Measurements from ENCODE around the gene KCNJ9. TPM values are rescaled to one million over a fixed set of nuclear protein-coding genes. Genes with fewer than 3 reads are reported as not detected.

Gene KCNJ9
- total RNA-seq, 1 experiment from 2014 or later: 0.09 TPM

- H2BK15ac ChIP-seq (ENCODE audit: low read depth, low read length): no peak overlapping the region
- TF ChIP-seq, protein P1, sequence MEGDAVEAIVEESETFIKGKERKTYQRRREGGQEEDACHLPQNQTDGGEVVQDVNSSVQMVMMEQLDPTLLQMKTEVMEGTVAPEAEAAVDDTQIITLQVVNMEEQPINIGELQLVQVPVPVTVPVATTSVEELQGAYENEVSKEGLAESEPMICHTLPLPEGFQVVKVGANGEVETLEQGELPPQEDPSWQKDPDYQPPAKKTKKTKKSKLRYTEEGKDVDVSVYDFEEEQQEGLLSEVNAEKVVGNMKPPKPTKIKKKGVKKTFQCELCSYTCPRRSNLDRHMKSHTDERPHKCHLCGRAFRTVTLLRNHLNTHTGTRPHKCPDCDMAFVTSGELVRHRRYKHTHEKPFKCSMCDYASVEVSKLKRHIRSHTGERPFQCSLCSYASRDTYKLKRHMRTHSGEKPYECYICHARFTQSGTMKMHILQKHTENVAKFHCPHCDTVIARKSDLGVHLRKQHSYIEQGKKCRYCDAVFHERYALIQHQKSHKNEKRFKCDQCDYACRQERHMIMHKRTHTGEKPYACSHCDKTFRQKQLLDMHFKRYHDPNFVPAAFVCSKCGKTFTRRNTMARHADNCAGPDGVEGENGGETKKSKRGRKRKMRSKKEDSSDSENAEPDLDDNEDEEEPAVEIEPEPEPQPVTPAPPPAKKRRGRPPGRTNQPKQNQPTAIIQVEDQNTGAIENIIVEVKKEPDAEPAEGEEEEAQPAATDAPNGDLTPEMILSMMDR (conservative IDR thresholded peaks at IDR 0.05): no peak
- H3K79me1 ChIP-seq (ENCODE audit: insufficient read depth, low read depth, low read length, poor library complexity, severe bottlenecking): no peaks in the 10 kb centered on the region
- no peak overlapping the region for H3K4ac ChIP-seq (ENCODE audit: low read depth, low read length)
- no peak overlapping the region for H2AK5ac ChIP-seq (ENCODE audit: insufficient read length, low read length)
- no peak overlapping the region for H3K23ac ChIP-seq (ENCODE audit: insufficient read length, low read depth, low read length)
- no peak overlapping the region for H4K91ac ChIP-seq (ENCODE audit: insufficient read length, low read depth, low read length)
- no peak overlapping the region for H3K27ac ChIP-seq (ENCODE audit: insufficient read length, low read depth, low read length)
- DNase-seq: no peak
- 0 out of 2 replicates have a peak, but pooled peaks cover 1% of the 10 kb centered on the region for H3K4me1 ChIP-seq (ENCODE audit: insufficient read depth, low read length)
- no peak overlapping the region for H2AFZ ChIP-seq (ENCODE audit: low read length)
- no peaks in the 10 kb centered on the region for H3K79me2 ChIP-seq (ENCODE audit: insufficient read depth, low read length)
- H3K18ac ChIP-seq (ENCODE audit: insufficient read length, low read depth, low read length): no peak overlapping the region
- H3T11ph ChIP-seq (ENCODE audit: low read length): no peak overlapping the region
- no peaks in the 10 kb centered on the region for H3K9me3 ChIP-seq (ENCODE audit: control insufficient read depth, low read depth, low read length)
- no peak overlapping the region for H4K8ac ChIP-seq (replicated peaks; ENCODE audit: insufficient read length, low read depth, low read length)
- no peak overlapping the region for H2BK120ac ChIP-seq (ENCODE audit: low read depth, low read length, poor library complexity, severe bottlenecking)
- no peak overlapping the region for H3K4me2 ChIP-seq (ENCODE audit: insufficient read depth, insufficient read length, low read length)
- H3K9ac ChIP-seq (ENCODE audit: extremely low read depth, insufficient read length, low read length): no peak overlapping the region
- Mint-ChIP-seq H3K4me3 (peak overlapping the region in 1 of 2 experiments; percentile 24; a peak in 2 of 5 replicates), H3K27me3 (ENCODE audit: low read depth) (peaks cover 2% of the 10 kb centered on the region), H3K9me3 (no peaks in the 10 kb centered on the region), H3K27ac (no peak overlapping the region; a peak in 1 of 7 replicates), H3K36me3 (ENCODE audit: insufficient read depth in 1 of 3, low read depth in 3 of 3) (peaks cover 0 to 77% (median 73%) of the 10 kb centered on the region in 3 experiments; a peak in 6 of 7 replicates), H3K4me1 (peaks cover 0 to 6% of the 10 kb centered on the region in 2 experiments; a peak in 2 of 4 replicates)
- H3K56ac ChIP-seq (ENCODE audit: insufficient read length, low read depth, low read length): no peak overlapping the region
- no peaks in the 10 kb centered on the region for H3K27me3 ChIP-seq (ENCODE audit: insufficient read depth, low read length)
- no peaks in the 10 kb centered on the region for H4K20me1 ChIP-seq (ENCODE audit: control insufficient read depth, insufficient read depth, insufficient read length)
- H2BK5ac ChIP-seq (ENCODE audit: insufficient read length, low read length): no peak overlapping the region
- no peak overlapping the region for H2BK12ac ChIP-seq (ENCODE audit: insufficient read length, low read depth, low read length)
- no CpG with 5 or more reads among the region's 1 CpG for WGBS (ENCODE audit: extremely low coverage, insufficient read length, low lambda C conversion rate)
- H3K14ac ChIP-seq (ENCODE audit: insufficient read depth, low read length): no peak overlapping the region
- no peak overlapping the region for H2BK20ac ChIP-seq (ENCODE audit: low read depth, low read length, poor library complexity, severe bottlenecking)
- no peaks in the 10 kb centered on the region for H3K23me2 ChIP-seq (ENCODE audit: insufficient read length, low read depth, low read length, poor library complexity, severe bottlenecking)
- H4K5ac ChIP-seq (ENCODE audit: insufficient read length, low read depth, low read length): no peak overlapping the region
These were observed 49.6 kb downstream of the KCNJ9 start for GRCh38 chr1:160130939-160131338.
